MM.1S (cell line): ENCODE measurements around the gene OPA3.

Experiments used
- DNase-seq: peaks from one replicate; pipeline ENCODE4 v3.0.0-alpha.2; 2015
- H2AFZ ChIP-seq: fragments of 300-600 bp; sonication (generic); 2 replicates; pipeline ENCODE4 v1.6.0; 2016; ENCODE audit warnings: antibody characterized with exemption, low read length
- H3F3A ChIP-seq: fragments of 300-600 bp; sonication (generic); 2 replicates; pipeline ENCODE4 v1.6.1; 2016; ENCODE audit warnings: mild to moderate bottlenecking, antibody characterized with exemption, low read length, moderate library complexity, mixed read lengths; ENCODE audit not compliant: insufficient read depth
- H3K27ac ChIP-seq: fragments of 300-600 bp; sonication (generic); 2 replicates; pipeline ENCODE4 v1.5.1; 2016; ENCODE audit warnings: mild to moderate bottlenecking, low read length
- H3K27me3 ChIP-seq: fragments of 300-600 bp; sonication (generic); replicated peaks from 2 replicates; pipeline ENCODE4 v1.6.0; 2016; ENCODE audit warnings: low read length; ENCODE audit not compliant: insufficient read depth
- H3K36me3 ChIP-seq: fragments of 300-600 bp; sonication (generic); replicated peaks from 2 replicates; pipeline ENCODE4 v1.6.1; 2016; ENCODE audit warnings: mild to moderate bottlenecking, low read length, mixed read lengths; ENCODE audit not compliant: insufficient read depth
- H3K4me1 ChIP-seq: fragments of 300-600 bp; sonication (generic); 2 replicates; pipeline ENCODE4 v1.6.1; 2016; ENCODE audit warnings: low read length, mixed read lengths
- H3K4me2 ChIP-seq: fragments of 300-600 bp; sonication (generic); 2 replicates; pipeline ENCODE4 v1.6.0; 2016; ENCODE audit warnings: low read depth, low read length
- H3K4me3 ChIP-seq: fragments of 300-600 bp; sonication (generic); 2 replicates; pipeline ENCODE4 v1.5.1; 2016; ENCODE audit warnings: low read length, mixed read lengths
- H3K79me2 ChIP-seq: fragments of 300-600 bp; sonication (generic); 2 replicates; pipeline ENCODE4 v1.6.1; 2016; ENCODE audit warnings: mixed run types, low read length, mixed read lengths
- H3K9ac ChIP-seq: fragments of 300-600 bp; sonication (generic); 2 replicates; pipeline ENCODE4 v1.6.1; 2016; ENCODE audit warnings: low read length, mixed read lengths
- H3K9me2 ChIP-seq: fragments of 300-600 bp; sonication (generic); replicated peaks from 2 replicates; pipeline ENCODE4 v1.6.1; 2016; ENCODE audit warnings: mild to moderate bottlenecking, low read length, mixed read lengths; ENCODE audit not compliant: insufficient read depth
- H3K9me3 ChIP-seq: fragments of 300-600 bp; sonication (generic); replicated peaks from 2 replicates; pipeline ENCODE4 v1.6.1; 2016; ENCODE audit warnings: mild to moderate bottlenecking, low read length, mixed read lengths; ENCODE audit not compliant: insufficient read depth
- H4K20me1 ChIP-seq: fragments of 300-600 bp; sonication (generic); 2 replicates; pipeline ENCODE4 v1.6.1; 2016; ENCODE audit warnings: mild to moderate bottlenecking, low read length, moderate library complexity, mixed read lengths; ENCODE audit not compliant: insufficient read depth
- EZH2 ChIP-seq: fragments of 300-600 bp; sonication (generic); optimal IDR thresholded peaks from 2 replicates; pipeline ENCODE3; 2017; ENCODE audit warnings: low read depth, mild to moderate bottlenecking, antibody characterized with exemption, low read length, mixed read lengths
- EZH2phosphoT487 ChIP-seq: fragments of 300-600 bp; sonication (generic); IDR thresholded peaks from 2 replicates; pipeline ENCODE4 v1.6.1; 2018; ENCODE audit warnings: antibody characterized with exemption, low read length
- TF ChIP-seq, protein P1 (sequence below): fragments of 300-600 bp; sonication (generic); IDR thresholded peaks from 2 replicates; pipeline ENCODE4 v1.5.1; 2016; ENCODE audit warnings: antibody characterized with exemption, low read length, mixed read lengths

Gene OPA3

DNA sequence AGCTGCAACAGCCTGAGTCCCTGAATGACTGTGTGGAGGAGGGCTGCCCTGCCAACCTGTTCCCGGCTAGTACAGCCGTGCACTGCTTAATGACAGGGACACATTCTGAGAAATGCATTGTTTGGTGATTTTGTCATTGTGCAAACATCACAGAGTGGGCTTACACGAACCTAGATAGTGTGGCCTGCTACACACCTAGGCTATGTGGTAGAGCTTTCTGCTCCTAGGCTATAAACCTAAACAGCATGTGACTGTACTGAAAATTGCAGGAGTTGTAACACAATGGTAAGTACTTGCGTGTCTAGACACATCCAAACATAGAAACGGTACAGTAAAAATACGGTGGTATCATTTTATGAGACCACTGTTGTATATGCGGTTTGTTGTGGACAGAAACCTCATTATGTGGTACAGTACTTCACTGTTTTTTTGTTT lies 42.4 kb downstream of the OPA3 start:
- H3K36me3 ChIP-seq: no peaks in the 10 kb centered on the region
- H3K9ac ChIP-seq: no peak overlapping the region
- no peaks in the 10 kb centered on the region for H3K4me1 ChIP-seq
- TF ChIP-seq EZH2phosphoT487 (no peak), EZH2 (no peak)
- TF ChIP-seq, protein P1, sequence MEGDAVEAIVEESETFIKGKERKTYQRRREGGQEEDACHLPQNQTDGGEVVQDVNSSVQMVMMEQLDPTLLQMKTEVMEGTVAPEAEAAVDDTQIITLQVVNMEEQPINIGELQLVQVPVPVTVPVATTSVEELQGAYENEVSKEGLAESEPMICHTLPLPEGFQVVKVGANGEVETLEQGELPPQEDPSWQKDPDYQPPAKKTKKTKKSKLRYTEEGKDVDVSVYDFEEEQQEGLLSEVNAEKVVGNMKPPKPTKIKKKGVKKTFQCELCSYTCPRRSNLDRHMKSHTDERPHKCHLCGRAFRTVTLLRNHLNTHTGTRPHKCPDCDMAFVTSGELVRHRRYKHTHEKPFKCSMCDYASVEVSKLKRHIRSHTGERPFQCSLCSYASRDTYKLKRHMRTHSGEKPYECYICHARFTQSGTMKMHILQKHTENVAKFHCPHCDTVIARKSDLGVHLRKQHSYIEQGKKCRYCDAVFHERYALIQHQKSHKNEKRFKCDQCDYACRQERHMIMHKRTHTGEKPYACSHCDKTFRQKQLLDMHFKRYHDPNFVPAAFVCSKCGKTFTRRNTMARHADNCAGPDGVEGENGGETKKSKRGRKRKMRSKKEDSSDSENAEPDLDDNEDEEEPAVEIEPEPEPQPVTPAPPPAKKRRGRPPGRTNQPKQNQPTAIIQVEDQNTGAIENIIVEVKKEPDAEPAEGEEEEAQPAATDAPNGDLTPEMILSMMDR: no peak
- H3K9me2 ChIP-seq: no peaks in the 10 kb centered on the region
- H3K9me3 ChIP-seq: no peaks in the 10 kb centered on the region
- no peaks in the 10 kb centered on the region for H4K20me1 ChIP-seq
- no peaks in the 10 kb centered on the region for H3K27me3 ChIP-seq
- no peak overlapping the region for H2AFZ ChIP-seq
- no peak overlapping the region for H3K4me2 ChIP-seq
- H3K27ac ChIP-seq: no peak overlapping the region
- no peak overlapping the region for H3K4me3 ChIP-seq
- H3K79me2 ChIP-seq: no peaks in the 10 kb centered on the region
- H3F3A ChIP-seq: no peaks in the 10 kb centered on the region
- no peak for DNase-seq

DNA sequence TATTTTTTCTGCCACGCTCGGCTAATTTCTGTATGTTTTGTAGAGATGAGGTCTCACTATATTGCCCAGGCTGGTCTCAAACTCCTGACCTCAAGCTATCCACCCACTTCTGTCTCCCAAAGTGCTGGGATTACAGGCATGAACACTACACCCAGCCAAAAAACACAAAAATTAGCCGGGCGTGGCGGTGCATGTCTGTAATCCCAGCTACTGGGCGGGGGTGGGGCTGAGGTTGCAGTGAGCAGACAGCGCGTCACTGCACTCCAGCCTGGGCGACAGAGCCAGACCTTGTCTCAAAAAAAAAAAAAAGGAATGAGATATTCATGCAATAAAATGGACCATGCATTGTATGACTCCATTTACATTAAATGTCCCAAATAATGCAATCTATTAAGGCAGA lies 45.1 kb downstream of the OPA3 start:
- Histone ChIP-seq H3K4me2 (no peak overlapping the region), H3K4me3 (no peak overlapping the region), H3K27ac (no peak overlapping the region), H4K20me1 (no peaks in the 10 kb centered on the region), H3F3A (no peaks in the 10 kb centered on the region), H3K27me3 (no peaks in the 10 kb centered on the region), H3K9ac (no peak overlapping the region), H3K9me2 (no peaks in the 10 kb centered on the region), H3K36me3 (no peaks in the 10 kb centered on the region), H2AFZ (no peak overlapping the region), H3K79me2 (no peaks in the 10 kb centered on the region), H3K4me1 (no peaks in the 10 kb centered on the region), H3K9me3 (no peaks in the 10 kb centered on the region)
- DNase-seq: no peak
- TF ChIP-seq EZH2phosphoT487 (no peak), EZH2 (no peak)

DNA sequence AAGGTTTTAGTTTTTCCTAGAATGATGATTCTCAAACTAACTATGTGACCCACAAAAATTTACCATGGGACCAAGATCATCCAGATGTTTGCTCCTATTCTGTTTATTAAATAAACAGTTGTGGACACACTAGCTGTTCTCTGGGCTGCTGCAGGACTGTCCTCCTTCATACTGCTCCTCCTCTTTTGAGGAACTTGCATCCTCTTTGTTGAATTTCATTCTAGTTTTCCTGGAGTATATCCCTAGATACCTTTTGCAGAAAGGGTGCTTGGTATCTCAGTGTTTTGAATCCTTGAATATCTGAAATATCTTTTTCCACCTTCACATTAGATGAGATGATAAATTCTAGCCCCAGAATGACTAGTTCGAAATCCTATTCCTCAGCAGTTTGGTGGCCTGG lies 53.3 kb downstream of the OPA3 start:
- TF ChIP-seq, protein P1: no peak
- TF ChIP-seq EZH2phosphoT487 (no peak), EZH2 (no peak)

DNA sequence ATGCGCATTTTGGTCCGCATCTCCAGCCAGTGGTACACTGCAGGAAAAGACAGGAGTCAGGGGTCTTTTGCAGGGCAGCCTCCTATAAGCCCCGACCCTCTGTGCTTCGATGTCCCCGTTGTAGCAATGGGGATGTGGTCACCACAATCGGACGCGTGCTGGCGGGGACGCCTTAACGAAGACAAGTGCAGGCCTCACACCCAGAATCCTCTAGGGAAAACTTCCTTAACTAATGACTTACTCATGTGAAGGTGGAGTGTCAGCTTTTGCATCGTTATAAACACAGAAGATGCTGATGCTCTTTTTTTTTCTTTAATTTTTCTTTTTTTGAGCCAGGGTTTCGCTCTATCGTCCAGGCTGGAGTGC lies 55.2 kb downstream of the OPA3 start:
- Histone ChIP-seq H2AFZ (no peak overlapping the region), H3K27me3 (no peaks in the 10 kb centered on the region), H3K4me3 (no peak overlapping the region), H3K36me3 (no peaks in the 10 kb centered on the region; the same call in 1 of the 2 replicates), H3F3A (no peaks in the 10 kb centered on the region), H3K4me2 (no peak overlapping the region), H3K79me2 (no peaks in the 10 kb centered on the region), H4K20me1 (no peaks in the 10 kb centered on the region), H3K9ac (no peak overlapping the region), H3K27ac (no peak overlapping the region), H3K4me1 (no peaks in the 10 kb centered on the region), H3K9me2 (no peaks in the 10 kb centered on the region), H3K9me3 (no peaks in the 10 kb centered on the region)
- no peak for DNase-seq
- TF ChIP-seq EZH2 (no peak), EZH2phosphoT487 (no peak)
- TF ChIP-seq, protein P1: no peak

More for the DNA sequence above, 53.3 kb downstream of the OPA3 start:
- Histone ChIP-seq H3K79me2 (no peaks in the 10 kb centered on the region), H3K4me1 (no peaks in the 10 kb centered on the region), H3K27ac (no peak overlapping the region), H3K27me3 (no peaks in the 10 kb centered on the region), H3K9me3 (no peaks in the 10 kb centered on the region), H4K20me1 (no peaks in the 10 kb centered on the region), H3K9me2 (no peaks in the 10 kb centered on the region), H3K4me3 (no peak overlapping the region), H2AFZ (no peak overlapping the region), H3K9ac (no peak overlapping the region), H3F3A (no peaks in the 10 kb centered on the region), H3K36me3 (no peaks in the 10 kb centered on the region), H3K4me2 (no peak overlapping the region)
- no peak for DNase-seq
